Neural cell (in vitro differentiated cells): ENCODE results near the gene PDE2A. TPM values are rescaled to one million over a fixed set of nuclear protein-coding genes. Genes with fewer than 3 reads are reported as not detected.

ENCODE experiments used
- H2AFZ ChIP-seq: fragments of 200-600, 300-800 bp; sonication (generic), shearing (Covaris generic); 2 replicates; pipeline ENCODE4 v1.6.0; 2014; ENCODE audit warnings: low read depth, mild to moderate bottlenecking, antibody characterized with exemption, low read length, moderate library complexity
- H3F3A ChIP-seq: fragments of 200-600 bp; shearing (Covaris generic); 2 replicates; pipeline ENCODE4 v1.6.1; 2016; ENCODE audit warnings: mild to moderate bottlenecking, moderate library complexity, mixed read lengths, antibody characterized with exemption, low read length; ENCODE audit not compliant: insufficient read depth, poor library complexity, severe bottlenecking
- H3K27ac ChIP-seq: fragments of 200-600, 300-800 bp; sonication (generic), shearing (Covaris generic); 2 replicates; pipeline ENCODE4 v1.5.1; 2014; ENCODE audit warnings: mild to moderate bottlenecking, low read length, moderate library complexity
- H3K27me3 ChIP-seq: fragments of 300-800, 200-600 bp; sonication (generic), shearing (Covaris generic); 2 replicates; pipeline ENCODE4 v1.6.0; 2014; ENCODE audit warnings: mild to moderate bottlenecking, low read depth, low read length, moderate library complexity; ENCODE audit not compliant: insufficient read depth
- H3K36me3 ChIP-seq: fragments of 300-800, 200-600 bp; sonication (generic), shearing (Covaris generic); 2 replicates; pipeline ENCODE4 v1.5.1; 2014; ENCODE audit warnings: mild to moderate bottlenecking, antibody characterized with exemption, low read length, moderate library complexity; ENCODE audit not compliant: insufficient read depth
- H3K4me2 ChIP-seq: fragments of 300-800, 200-600 bp; sonication (generic), shearing (Covaris generic); 2 replicates; pipeline ENCODE4 v1.6.0; 2014; ENCODE audit warnings: mild to moderate bottlenecking, low read length
- H3K4me3 ChIP-seq: fragments of 300-800, 200-600 bp; sonication (generic), shearing (Covaris generic); 2 replicates; pipeline ENCODE4 v1.5.1; 2014; ENCODE audit warnings: mild to moderate bottlenecking, low read length, moderate library complexity
- H3K79me2 ChIP-seq: fragments of 200-600 bp; shearing (Covaris generic); replicated peaks from 2 replicates; pipeline ENCODE4 v1.6.0; 2014; ENCODE audit warnings: mild to moderate bottlenecking, low read length, moderate library complexity; ENCODE audit not compliant: insufficient read depth
- H3K9ac ChIP-seq: fragments of 300-800, 200-600 bp; sonication (generic), shearing (Covaris generic); 2 replicates; pipeline ENCODE4 v1.6.1; 2016; ENCODE audit warnings: mild to moderate bottlenecking, low read length, mixed read lengths
- H3K9me2 ChIP-seq: fragments of 200-600 bp; shearing (Covaris generic); 2 replicates; pipeline ENCODE4 v1.6.1; 2016; ENCODE audit warnings: mild to moderate bottlenecking, low read length, mixed read lengths; ENCODE audit not compliant: insufficient read depth
- H3K9me3 ChIP-seq: fragments of 200-600, 300-800 bp; sonication (generic), shearing (Covaris generic); 2 replicates; pipeline ENCODE4 v1.6.1; 2016; ENCODE audit warnings: mild to moderate bottlenecking, mixed run types, low read length, moderate library complexity, mixed read lengths
- H4K20me1 ChIP-seq: fragments of 200-600 bp; shearing (Covaris generic); 2 replicates; pipeline ENCODE4 v1.6.1; 2016; ENCODE audit warnings: mild to moderate bottlenecking, mixed run types; ENCODE audit not compliant: insufficient read depth
- CTCF ChIP-seq: fragments of 450-650 bp; IDR thresholded peaks from 2 replicates; pipeline ENCODE4 v1.5.1; 2014; ENCODE audit warnings: antibody characterized with exemption, mild to moderate bottlenecking, moderate library complexity; ENCODE audit not compliant: poor library complexity, severe bottlenecking
- EZH2 ChIP-seq: fragments of 200-600, 300-800 bp; shearing (Covaris generic), sonication (generic); IDR thresholded peaks from 2 replicates; pipeline ENCODE4 v1.6.1; 2014; ENCODE audit warnings: antibody characterized with exemption, low read length, borderline replicate concordance, mild to moderate bottlenecking; ENCODE audit not compliant: insufficient read depth, poor library complexity, severe bottlenecking
- MXI1 ChIP-seq: fragments of 450-650 bp; conservative IDR thresholded peaks from 2 replicates; pipeline ENCODE4 v1.6.1; 2014; ENCODE audit warnings: antibody characterized with exemption, mild to moderate bottlenecking; ENCODE audit not compliant: poor library complexity, severe bottlenecking
- POLR2AphosphoS5 ChIP-seq: IDR thresholded peaks from 2 replicates; pipeline ENCODE4 v1.6.1; 2012
- RAD21 ChIP-seq: fragments of 450-650 bp; conservative IDR thresholded peaks from 2 replicates; pipeline ENCODE4 v1.6.1; 2014; ENCODE audit warnings: antibody characterized with exemption, mild to moderate bottlenecking, moderate library complexity
- REST ChIP-seq: IDR thresholded peaks from 2 replicates; pipeline ENCODE4 v1.6.1; 2012; ENCODE audit warnings: borderline replicate concordance
- SMC3 ChIP-seq: fragments of 450-650 bp; conservative IDR thresholded peaks from 2 replicates; pipeline ENCODE4 v1.6.1; 2014; ENCODE audit warnings: antibody characterized with exemption, mild to moderate bottlenecking, moderate library complexity; ENCODE audit not compliant: poor library complexity
- TAF1 ChIP-seq: IDR thresholded peaks from 2 replicates; pipeline ENCODE4 v1.6.1; 2012; ENCODE audit warnings: low read depth
- polyA plus RNA-seq: library from polyadenylated mRNA; depleted of rRNA; stranded (reverse); fragments of >200 nt; gene quantifications from 2 replicates; pipeline ENCODE4 v1.2.3, GENCODE V29; 2014

Gene PDE2A
- polyA plus RNA-seq, 1 donor from 2014 or later: 11.6 TPM

- H3K4me2 ChIP-seq: no peak overlapping the region
- no peaks in the 10 kb centered on the region for H4K20me1 ChIP-seq
- H3K4me3 ChIP-seq: no peak overlapping the region
- H3K27ac ChIP-seq: no peak overlapping the region
- TF ChIP-seq TAF1: no peak
- TF ChIP-seq EZH2: no peak
- no peak for TF ChIP-seq CTCF
- H3K79me2 ChIP-seq: no peaks in the 10 kb centered on the region
- H3K27me3 ChIP-seq: peaks cover 26% of the 10 kb centered on the region
- H2AFZ ChIP-seq: no peak overlapping the region
- H3F3A ChIP-seq: no peaks in the 10 kb centered on the region
- H3K36me3 ChIP-seq: no peaks in the 10 kb centered on the region
- no peaks in the 10 kb centered on the region for H3K9me3 ChIP-seq
- no peak overlapping the region for H3K9ac ChIP-seq
- H3K9me2 ChIP-seq: no peaks in the 10 kb centered on the region
Observed at GRCh38 chr11:72581067-72581466, 93.2 kb downstream of the PDE2A start.

GRCh38 chr11:72580642-72580950, 93.6 kb downstream of the PDE2A start:
- H3K27ac ChIP-seq: no peak overlapping the region
- H3F3A ChIP-seq: no peaks in the 10 kb centered on the region
- no peaks in the 10 kb centered on the region for H3K79me2 ChIP-seq
- H3K9ac ChIP-seq: no peak overlapping the region
- no peaks in the 10 kb centered on the region for H4K20me1 ChIP-seq
- no peaks in the 10 kb centered on the region for H3K9me3 ChIP-seq
- TF ChIP-seq MXI1 (no peak), RAD21 (no peak), REST (no peak), POLR2AphosphoS5 (no peak), SMC3 (no peak), EZH2 (no peak), TAF1 (no peak), CTCF (no peak)
- H3K4me2 ChIP-seq: no peak overlapping the region
- H3K27me3 ChIP-seq: peaks cover 25% of the 10 kb centered on the region
- H2AFZ ChIP-seq: no peak overlapping the region
- H3K4me3 ChIP-seq: no peak overlapping the region
- H3K36me3 ChIP-seq: no peaks in the 10 kb centered on the region
- no peaks in the 10 kb centered on the region for H3K9me2 ChIP-seq
